ENCODE measurements around the gene SNX13. TPM values are rescaled to one million over a fixed set of nuclear protein-coding genes. Genes with fewer than 3 reads are reported as not detected.
A peak's percentile ranks its signal among the peaks of the same experiment; 100 is the strongest.

Gene SNX13
- total RNA-seq, 1 donor from 2014 or later, result 32.9 TPM

DNA sequence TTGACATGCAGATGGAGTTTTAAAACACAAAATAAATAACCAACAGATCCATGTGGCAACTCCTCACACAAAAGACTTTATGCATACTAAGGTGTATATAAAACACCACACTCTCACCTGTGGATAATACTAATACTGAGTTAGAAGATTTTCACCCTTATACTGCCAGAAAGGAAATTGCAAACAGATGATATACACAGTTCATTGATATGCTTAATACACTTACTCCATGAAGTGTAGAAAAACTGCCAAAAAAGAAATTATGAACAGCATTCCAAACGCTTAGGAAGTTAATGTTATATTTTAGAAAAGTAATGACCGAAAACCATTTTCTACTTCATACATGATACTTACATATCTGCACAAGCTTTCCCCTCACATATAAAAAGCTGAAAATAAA is 17.6 kb upstream of the SNX13 start:
- Histone ChIP-seq H3K36me3 (ENCODE audit: control insufficient read depth, insufficient read depth, low read length) (no peaks in the 10 kb centered on the region), H3K27me3 (ENCODE audit: control insufficient read depth, insufficient read depth, low read length) (no peaks in the 10 kb centered on the region), H3K4me3 (ENCODE audit: low read depth, low read length) (no peak overlapping the region)
- DNase-seq (ENCODE audit: low read depth) (no peak), FAIRE-seq (no peak)
- TF ChIP-seq, protein P1, sequence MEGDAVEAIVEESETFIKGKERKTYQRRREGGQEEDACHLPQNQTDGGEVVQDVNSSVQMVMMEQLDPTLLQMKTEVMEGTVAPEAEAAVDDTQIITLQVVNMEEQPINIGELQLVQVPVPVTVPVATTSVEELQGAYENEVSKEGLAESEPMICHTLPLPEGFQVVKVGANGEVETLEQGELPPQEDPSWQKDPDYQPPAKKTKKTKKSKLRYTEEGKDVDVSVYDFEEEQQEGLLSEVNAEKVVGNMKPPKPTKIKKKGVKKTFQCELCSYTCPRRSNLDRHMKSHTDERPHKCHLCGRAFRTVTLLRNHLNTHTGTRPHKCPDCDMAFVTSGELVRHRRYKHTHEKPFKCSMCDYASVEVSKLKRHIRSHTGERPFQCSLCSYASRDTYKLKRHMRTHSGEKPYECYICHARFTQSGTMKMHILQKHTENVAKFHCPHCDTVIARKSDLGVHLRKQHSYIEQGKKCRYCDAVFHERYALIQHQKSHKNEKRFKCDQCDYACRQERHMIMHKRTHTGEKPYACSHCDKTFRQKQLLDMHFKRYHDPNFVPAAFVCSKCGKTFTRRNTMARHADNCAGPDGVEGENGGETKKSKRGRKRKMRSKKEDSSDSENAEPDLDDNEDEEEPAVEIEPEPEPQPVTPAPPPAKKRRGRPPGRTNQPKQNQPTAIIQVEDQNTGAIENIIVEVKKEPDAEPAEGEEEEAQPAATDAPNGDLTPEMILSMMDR (IDR thresholded peaks at IDR 0.05; ENCODE audit: insufficient read depth, low read length, severe bottlenecking), result no peak

DNA sequence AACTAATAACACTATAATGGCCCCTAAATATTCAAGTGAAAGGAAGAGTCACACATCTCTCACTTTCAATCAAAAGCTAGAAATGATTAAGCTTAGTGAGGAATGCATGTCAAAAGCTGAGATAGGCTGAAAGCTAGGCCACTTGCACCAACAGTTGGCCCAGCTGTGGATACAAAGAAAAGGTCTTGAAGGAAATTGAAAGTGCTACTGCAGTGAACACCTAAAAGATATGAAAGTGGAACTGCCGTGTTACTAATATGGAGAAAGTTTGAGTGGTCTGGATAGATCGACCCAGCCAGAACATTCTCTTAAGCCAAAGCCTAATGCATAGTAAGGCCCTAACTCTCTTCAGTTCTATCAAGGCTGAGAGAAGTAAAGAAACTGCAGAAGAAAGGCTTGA is 12.1 kb upstream of the SNX13 start:
- DNase-seq (ENCODE audit: low read depth) (no peak), FAIRE-seq (no peak)

DNA sequence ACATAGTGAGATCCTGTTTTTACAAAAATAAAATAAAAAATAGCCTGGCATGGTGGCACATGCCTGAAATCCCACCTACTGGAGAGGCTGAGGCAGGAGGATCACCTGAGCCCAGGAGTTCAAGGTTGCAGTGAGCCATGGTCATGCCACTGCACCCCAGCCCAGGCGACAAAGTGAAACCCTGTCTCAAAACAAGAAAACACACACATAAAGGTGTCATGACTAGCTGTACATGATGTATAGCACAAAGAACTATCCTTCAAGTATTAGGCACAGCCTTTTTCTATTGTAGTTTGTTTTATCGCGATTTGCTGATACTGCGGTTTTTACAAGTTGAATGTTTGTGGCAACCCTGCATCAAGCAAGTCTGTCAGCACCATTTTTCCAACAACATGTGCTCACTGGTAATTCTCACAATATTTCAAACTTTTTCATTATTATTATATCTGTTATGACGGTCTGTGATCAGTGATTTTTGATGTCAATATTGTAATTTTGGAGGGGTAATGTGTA is 11.5 kb upstream of the SNX13 start:
- Histone ChIP-seq H3K36me3 (ENCODE audit: control insufficient read depth, insufficient read depth, low read length) (no peaks in the 10 kb centered on the region), H3K4me3 (ENCODE audit: low read depth, low read length) (no peak overlapping the region), H3K27me3 (ENCODE audit: control insufficient read depth, insufficient read depth, low read length) (no peaks in the 10 kb centered on the region)
- DNase-seq (ENCODE audit: low read depth), result no peak
- TF ChIP-seq, protein P1 (IDR thresholded peaks at IDR 0.05; ENCODE audit: insufficient read depth, low read length, severe bottlenecking), result no peak
- FAIRE-seq, result no peak

More for the DNA sequence above, 12.1 kb upstream of the SNX13 start:
- TF ChIP-seq, protein P1 (IDR thresholded peaks at IDR 0.05; ENCODE audit: insufficient read depth, low read length, severe bottlenecking), result no peak
- H3K36me3 ChIP-seq (ENCODE audit: control insufficient read depth, insufficient read depth, low read length), result no peaks in the 10 kb centered on the region
- H3K27me3 ChIP-seq (ENCODE audit: control insufficient read depth, insufficient read depth, low read length), result no peaks in the 10 kb centered on the region
- no peak overlapping the region for H3K4me3 ChIP-seq (ENCODE audit: low read depth, low read length)

DNA sequence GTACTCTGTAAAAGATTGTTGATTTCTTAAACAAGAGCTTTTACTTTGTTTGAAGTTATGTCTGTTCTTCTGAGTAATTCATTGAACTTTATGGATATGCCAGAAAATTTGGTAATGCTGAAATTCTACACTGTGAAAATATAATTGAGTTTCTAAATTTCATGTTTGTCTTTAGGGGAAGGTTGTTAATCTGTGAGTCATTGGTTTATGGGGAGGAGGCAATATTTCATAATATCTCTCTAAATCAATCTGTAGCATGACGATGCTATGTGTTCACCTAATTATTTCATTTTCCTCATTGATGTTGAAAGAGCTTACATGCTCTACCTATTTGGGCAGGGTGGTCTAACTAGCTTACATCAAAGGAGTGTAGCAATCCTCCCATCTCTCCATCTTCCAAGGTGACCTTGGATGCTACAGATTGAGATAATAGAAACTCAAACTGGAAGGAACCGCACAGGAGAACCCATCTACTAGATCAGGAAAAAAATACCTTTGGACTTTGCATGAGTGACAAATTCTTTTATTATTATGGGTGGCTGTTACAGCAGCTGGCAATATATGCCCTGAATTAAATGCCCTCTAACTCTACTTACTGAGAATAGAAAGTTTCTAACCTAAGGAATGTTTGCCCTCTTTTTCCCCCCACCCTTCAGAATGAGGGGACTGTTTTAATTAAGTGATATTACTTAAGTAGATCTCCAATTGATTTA is 8.4 kb upstream of the SNX13 start:
- Histone ChIP-seq H3K27me3 (ENCODE audit: control insufficient read depth, insufficient read depth, low read length) (no peaks in the 10 kb centered on the region), H3K36me3 (ENCODE audit: control insufficient read depth, insufficient read depth, low read length) (no peaks in the 10 kb centered on the region), H3K4me3 (ENCODE audit: low read depth, low read length) (no peak overlapping the region)
- FAIRE-seq, result no peak
- DNase-seq (ENCODE audit: low read depth), result peak; percentile 86
- TF ChIP-seq, protein P1 (IDR thresholded peaks at IDR 0.05; ENCODE audit: insufficient read depth, low read length, severe bottlenecking), result no peak

DNA sequence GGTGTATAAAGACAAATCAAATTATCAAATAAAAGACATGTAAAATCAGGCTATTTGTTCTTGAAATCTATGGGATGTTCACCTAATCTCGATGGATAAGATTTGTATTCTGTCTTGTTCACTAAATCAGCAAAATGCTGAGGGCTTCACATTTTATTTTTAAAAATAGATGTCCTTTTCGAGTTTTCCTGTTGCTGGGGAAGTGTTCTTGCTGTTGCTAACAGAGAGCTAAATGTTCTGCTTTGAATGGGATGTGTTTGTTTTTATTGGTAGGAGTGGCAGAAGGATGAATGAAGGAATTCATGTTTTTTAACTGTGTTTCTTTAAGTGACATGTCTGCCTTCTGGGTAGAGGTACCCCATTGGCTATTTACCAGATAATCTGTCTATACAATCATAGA is 7.3 kb upstream of the SNX13 start:
- TF ChIP-seq, protein P1 (IDR thresholded peaks at IDR 0.05; ENCODE audit: insufficient read depth, low read length, severe bottlenecking), result no peak
- Histone ChIP-seq H3K27me3 (ENCODE audit: control insufficient read depth, insufficient read depth, low read length) (no peaks in the 10 kb centered on the region), H3K36me3 (ENCODE audit: control insufficient read depth, insufficient read depth, low read length) (no peaks in the 10 kb centered on the region), H3K4me3 (ENCODE audit: low read depth, low read length) (no peak overlapping the region)
- no peak for FAIRE-seq
- DNase-seq (ENCODE audit: low read depth), result no peak

DNA sequence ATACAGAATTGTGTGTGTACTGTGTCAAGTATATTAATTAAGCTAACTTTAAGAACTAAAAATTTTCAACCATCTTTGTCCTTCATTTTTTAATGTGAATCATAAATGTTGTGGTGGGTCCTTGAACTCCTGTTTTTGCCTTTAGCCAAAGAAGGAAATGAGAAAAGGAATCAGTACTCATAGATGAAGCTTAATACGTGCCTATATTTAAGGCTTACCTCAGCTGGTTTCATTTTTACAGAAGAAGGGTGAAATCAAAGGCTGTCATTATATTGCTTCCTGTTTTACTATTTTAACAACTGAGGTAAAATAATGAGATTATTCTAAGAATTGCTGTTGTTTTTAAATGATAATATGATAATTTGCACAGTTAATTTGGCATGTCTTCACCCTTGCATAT is 6.3 kb upstream of the SNX13 start:
- Histone ChIP-seq H3K4me3 (ENCODE audit: low read depth, low read length) (no peak overlapping the region), H3K27me3 (ENCODE audit: control insufficient read depth, insufficient read depth, low read length) (no peaks in the 10 kb centered on the region), H3K36me3 (ENCODE audit: control insufficient read depth, insufficient read depth, low read length) (no peaks in the 10 kb centered on the region)
- TF ChIP-seq, protein P1 (IDR thresholded peaks at IDR 0.05; ENCODE audit: insufficient read depth, low read length, severe bottlenecking), result no peak
- DNase-seq (ENCODE audit: low read depth) (no peak), FAIRE-seq (no peak)
